ENCODE results near the gene ZNF280A.

The ZNF280A gene

GRCh38 chr22:22465094-22465602 lies 54.9 kb downstream of the ZNF280A start:
- DNase-seq = no peak

- no peak for DNase-seq
These were observed 55.5 kb downstream of the ZNF280A start for GRCh38 chr22:22464541-22465054.

GRCh38 chr22:22463855-22464540 lies 56.1 kb downstream of the ZNF280A start:
- DNase-seq = peak; percentile 37

Measured in NCI-H510A treated with DMSO at 0.1 percent for 48 hours (cell line).